K562 (cell line): ENCODE measurements around the gene CNBD2. TPM values are rescaled to one million over a fixed set of nuclear protein-coding genes. Genes with fewer than 3 reads are reported as not detected.
A peak's percentile ranks its signal among the peaks of the same experiment; 100 is the strongest.

Source experiments
- C11orf30 ChIP-seq: fragments of 450-650 bp; IDR thresholded peaks from 2 replicates; pipeline ENCODE4 v1.6.1; 2016; ENCODE audit warnings: low read depth, mild to moderate bottlenecking
- CEBPZ ChIP-seq: fragments of 150-350 bp; IDR thresholded peaks from 2 replicates; pipeline ENCODE4 v1.6.1; 2014; ENCODE audit warnings: low read depth, mild to moderate bottlenecking, low read length, borderline replicate concordance
- CHAMP1 ChIP-seq: fragments of 450-650 bp; IDR thresholded peaks from 2 replicates; pipeline ENCODE4 v1.6.1; 2016; ENCODE audit warnings: mild to moderate bottlenecking
- E2F1 ChIP-seq: sonication (generic); formaldehyde crosslinking; IDR thresholded peaks from 2 replicates; pipeline ENCODE4 v1.8.1; 2023; ENCODE audit warnings: mild to moderate bottlenecking, missing genetic modification reagents, moderate library complexity
- JUN ChIP-seq, 2 experiments: sonication (generic) in 1 of 2; formaldehyde crosslinking in 1 of 2; IDR thresholded peaks; 2 replicates each; pipeline versions ENCODE4 v1.6.1 to v1.8.0; 2012 to 2022; ENCODE audit warnings: borderline replicate concordance in 2 of 2, mild to moderate bottlenecking in 2 of 2, improper control_type of control experiment in 1 of 2, low read depth in 1 of 2, low read length in 1 of 2, missing genetic modification reagents in 1 of 2
- MAFG ChIP-seq: fragments of 450-650 bp; conservative IDR thresholded peaks from 2 replicates; pipeline ENCODE4 v1.6.1; 2016; ENCODE audit warnings: missing genetic modification characterization, missing compliant biosample characterization
- MTA1 ChIP-seq: fragments of 450-650 bp; IDR thresholded peaks from 2 replicates; pipeline ENCODE4 v1.6.1; 2017; ENCODE audit warnings: borderline replicate concordance
- NBN ChIP-seq: fragments of 450-650 bp; IDR thresholded peaks from 2 replicates; pipeline ENCODE4 v1.6.1; 2016; ENCODE audit warnings: low read depth, mild to moderate bottlenecking
- NEUROD1 ChIP-seq: fragments of 150-350 bp; IDR thresholded peaks from 2 replicates; pipeline ENCODE4 v1.6.1; 2014; ENCODE audit warnings: borderline replicate concordance, low read length, low read depth; ENCODE audit not compliant: partially characterized antibody
- NFATC3 ChIP-seq: fragments of 450-650 bp; IDR thresholded peaks from 2 replicates; pipeline ENCODE4 v1.6.1; 2017; ENCODE audit warnings: mild to moderate bottlenecking
- PHF20 ChIP-seq: fragments of 450-650 bp; IDR thresholded peaks from 2 replicates; pipeline ENCODE4 v1.6.1; 2018; ENCODE audit not compliant: partially characterized antibody
- POLR2AphosphoS2 ChIP-seq: IDR thresholded peaks from 2 replicates; pipeline ENCODE4 v1.6.1; 2012; ENCODE audit warnings: low read length, improper control_type of control experiment
- RBM22 ChIP-seq: fragments of 200-400 bp; formaldehyde crosslinking; IDR thresholded peaks from 2 replicates; pipeline ENCODE4 v1.6.1; 2018; ENCODE audit warnings: low read length, low read depth; ENCODE audit not compliant: poor library complexity, severe bottlenecking
- SMARCC2 ChIP-seq: fragments of 450-650 bp; IDR thresholded peaks from 2 replicates; pipeline ENCODE4 v1.6.1; 2017; ENCODE audit warnings: antibody characterized with exemption, moderate library complexity, mild to moderate bottlenecking, low read depth
- SMC3 ChIP-seq: conservative IDR thresholded peaks from 2 replicates; pipeline ENCODE4 v1.6.1; 2011; ENCODE audit warnings: low read depth, low read length, improper control_type of control experiment; ENCODE audit not compliant: insufficient read depth
- THRB ChIP-seq: fragments of 450-650 bp; formaldehyde crosslinking; conservative IDR thresholded peaks from 2 replicates; pipeline ENCODE4 v1.4.0; 2022; ENCODE audit warnings: mild to moderate bottlenecking, missing genetic modification characterization
- TRIM24 ChIP-seq, 2 experiments: fragments of 450-650 bp; IDR thresholded peaks; 2 replicates each; pipeline ENCODE4 v1.6.1; 2016
- ZNF589 ChIP-seq: fragments of 200-800 bp; sonication (Bioruptor generic); IDR thresholded peaks from 2 replicates; pipeline ENCODE4 v1.6.1; 2016; ENCODE audit warnings: low read depth, missing genetic modification characterization, missing compliant biosample characterization
- polyA plus RNA-seq, 8 experiments: library from polyadenylated mRNA; depleted of rRNA in 4 of 8; stranded (reverse) in 5 of 8; unstranded in 3 of 8; fragments of >200 nt; fragmentation: Nextera tagmentation in 2 of 8; fragmentation: Illumina TruSeq in 1 of 8; extraction: Ambion mirVana in 2 of 8; extraction: Trizol in 1 of 8; gene quantifications; 2 replicates each; pipeline versions ENCODE4 v1.2.1 to v1.2.3, GENCODE V29; 2011 to 2014; ENCODE audit warnings: inconsistent platforms in 1 of 8, missing spikeins in 1 of 8
- total RNA-seq, 7 experiments: library from RNA; depleted of rRNA in 6 of 7; stranded (reverse); fragments of >200 nt in 6 of 7; fragmentation: Illumina TruSeq in 2 of 7; extraction: Trizol in 2 of 7; gene quantifications; 2 replicates each; pipeline versions ENCODE4 v1.2.1 to v1.2.3, GENCODE V29; 2011 to 2021; ENCODE audit warnings: low replicate concordance in 1 of 7

CNBD2 gene
- total and polyA plus RNA-seq, 9 of the 15 experiments (the other 6 are each of a cell fraction or from before 2014, with no cell fraction given): 3.2 to 17.5 (median 5.3) TPM

DNA sequence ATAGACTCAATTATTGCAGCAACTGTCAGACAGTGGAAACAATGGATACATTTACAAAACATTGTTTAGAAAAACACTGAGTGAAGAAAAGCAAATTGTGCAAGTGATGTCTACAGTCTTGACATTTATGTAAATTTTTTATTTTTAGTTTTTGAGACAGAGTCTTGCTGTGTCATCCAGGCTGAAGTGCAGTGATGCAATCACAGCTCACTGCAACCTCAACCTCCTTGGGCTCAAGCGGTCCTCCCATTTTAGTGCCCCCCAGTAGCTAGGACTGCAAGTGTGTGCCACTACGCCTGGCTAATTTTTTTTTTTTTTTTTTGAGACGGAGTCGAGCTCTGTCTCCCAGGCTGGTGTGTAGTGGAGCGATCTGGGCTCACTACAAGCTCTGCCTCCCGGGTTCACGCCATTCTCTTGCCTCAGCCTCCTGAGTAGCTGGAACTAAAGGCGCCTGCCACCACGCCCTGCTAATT, 9.7 kb downstream of the CNBD2 start (continued):
- TF ChIP-seq SMARCC2: peak; percentile 56; the same call in 1 of the 2 replicates
- TF ChIP-seq SMC3: no peak
- peak; percentile 70 to 73; a peak in 3 of 4 replicates for TF ChIP-seq TRIM24 (IDR thresholded peaks at IDR 0.05)
- TF ChIP-seq RBM22: no peak
- no peak for TF ChIP-seq MTA1
- peak; percentile 88 for TF ChIP-seq C11orf30
- 0 out of 2 replicates have a peak, but pooled peaks have one; percentile 70 for TF ChIP-seq ZNF589 (CRISPR knock-in tag)
- 0 out of 2 replicates have a peak, but pooled peaks have one; percentile 43 for TF ChIP-seq JUN (IDR thresholded peaks at IDR 0.05; ENCODE audit: borderline replicate concordance, low read depth, low read length)
- no peak for TF ChIP-seq JUN (CRISPR knock-in tag; IDR thresholded peaks at IDR 0.05; ENCODE audit: borderline replicate concordance)
- no peak for TF ChIP-seq PHF20
- TF ChIP-seq NBN: no peak
- peak; percentile 76 for TF ChIP-seq MAFG (tag)
- TF ChIP-seq THRB (CRISPR knock-in tag): no peak
- TF ChIP-seq NEUROD1: no peak
- TF ChIP-seq POLR2AphosphoS2: no peak
- no peak for TF ChIP-seq NFATC3
- no peak for TF ChIP-seq CHAMP1
- no peak for TF ChIP-seq E2F1
- TF ChIP-seq CEBPZ: no peak
